K562 (cell line): ENCODE measurements around the gene DPP9. TPM values are rescaled to one million over a fixed set of nuclear protein-coding genes. Genes with fewer than 3 reads are reported as not detected.

ENCODE experiments used
- ATAC-seq: fragments of 200-7000 bp; cut with Tn5 transposase; 3 replicates; pipeline ENCODE4 v1.9.1; 2020; ENCODE audit warnings: moderate library complexity
- BruUV-seq: library from RNA; stranded (reverse); fragments of 400-500 nt; replicated peaks from 2 replicates; lab custom pipeline; 2021; lab: Mats Ljungman, UMichigan
- CTCF ChIA-PET: fragments of 300-600 bp; formaldehyde crosslinking; extraction: SDS; loops from one replicate; lab custom pipeline; 2021; ENCODE audit warnings: low intra/inter-chr PET ratio; lab: Yijun Ruan, JAX
- POLR2A ChIA-PET: fragments of 300-600, 350-650 bp; sonication (Branson Sonifier 250); formaldehyde crosslinking; extraction: SDS; loops from one replicate; lab custom pipeline; 2021; ENCODE audit warnings: antibody characterized with exemption, inconsistent platforms; lab: Yijun Ruan, JAX
- DNase-seq, 4 experiments: peaks; one replicate each; pipeline versions ENCODE4 v3.0.0 to v3.0.0-alpha.2; 2011 to 2018; ENCODE audit warnings: low spot score in 3 of 4, mixed read lengths in 3 of 4; ENCODE audit errors: extremely low read depth in 1 of 4
- FAIRE-seq: peaks from 2 replicates; lab custom pipeline; 2011; peaks lifted over from hg19 to GRCh38; lab: Jason Lieb, UNC
- H2AFZ ChIP-seq: 2 replicates; pipeline ENCODE4 v1.6.0; 2011; ENCODE audit warnings: low read depth, low read length, control low read depth, inconsistent platforms
- H3K27ac ChIP-seq: fragments of 200-600 bp; 3 replicates; pipeline ENCODE4 v1.8.0; 2011; ENCODE audit warnings: low read depth, mild to moderate bottlenecking, control low read depth, inconsistent platforms, low read length, moderate library complexity, mixed read lengths; ENCODE audit errors: extremely low read depth
- H3K27me3 ChIP-seq, 2 experiments: fragments of 300-600 bp in 1 of 2; 2 replicates in 1 of 2; 3 replicates in 1 of 2; pipeline versions ENCODE4 v1.6.0 to v1.8.0; 2011; ENCODE audit warnings: inconsistent platforms in 2 of 2, low read length in 2 of 2, mild to moderate bottlenecking in 1 of 2, mixed read lengths in 1 of 2, moderate library complexity in 1 of 2; ENCODE audit not compliant: control insufficient read depth in 2 of 2, insufficient read depth in 2 of 2
- H3K36me3 ChIP-seq: fragments of 300-600 bp; 3 replicates; pipeline ENCODE4 v1.8.0; 2011; ENCODE audit warnings: mild to moderate bottlenecking, low read length, inconsistent platforms; ENCODE audit not compliant: control insufficient read depth, insufficient read depth
- H3K4me1 ChIP-seq, 2 experiments: fragments of 200-600 bp in 1 of 2; replicated peaks in 1 of 2; 2 replicates in 1 of 2; 3 replicates in 1 of 2; pipeline versions ENCODE4 v1.5.1 to v1.8.0; 2011; ENCODE audit warnings: inconsistent platforms in 2 of 2, low read length in 2 of 2, mild to moderate bottlenecking in 1 of 2, mixed read lengths in 1 of 2, moderate library complexity in 1 of 2; ENCODE audit not compliant: control insufficient read depth in 2 of 2, insufficient read depth in 2 of 2
- H3K4me2 ChIP-seq: 2 replicates; pipeline ENCODE4 v1.6.1; 2011; ENCODE audit warnings: low read length, control low read depth, inconsistent platforms, mixed read lengths; ENCODE audit not compliant: insufficient read depth
- H3K4me3 ChIP-seq: fragments of 200-600 bp; sonication (generic), shearing (Covaris generic); 2 replicates; pipeline ENCODE4 v1.5.1; 2016; ENCODE audit warnings: control low read depth, inconsistent platforms
- H3K79me2 ChIP-seq: fragments of 200-600 bp; 3 replicates; pipeline ENCODE4 v1.8.0; 2011; ENCODE audit warnings: low read length, inconsistent platforms; ENCODE audit not compliant: control insufficient read depth, insufficient read depth
- H3K9ac ChIP-seq, 2 experiments: 2 replicates each; pipeline versions ENCODE4 v1.6.0 to v1.6.1; 2011; ENCODE audit warnings: low read depth in 2 of 2, low read length in 2 of 2, control low read depth in 1 of 2, inconsistent platforms in 1 of 2, mild to moderate bottlenecking in 1 of 2, mixed read lengths in 1 of 2; ENCODE audit not compliant: insufficient read depth in 1 of 2
- H3K9me1 ChIP-seq: one replicate; pipeline ENCODE4 v1.6.0; 2011; ENCODE audit warnings: inconsistent platforms, mild to moderate bottlenecking, low read length, moderate library complexity; ENCODE audit not compliant: control insufficient read depth, insufficient read depth
- H3K9me3 ChIP-seq: replicated peaks from 2 replicates; pipeline ENCODE4 v1.5.1; 2011; ENCODE audit warnings: low read depth, low read length, inconsistent platforms; ENCODE audit not compliant: control insufficient read depth, insufficient read depth
- H4K20me1 ChIP-seq: replicated peaks from 2 replicates; pipeline ENCODE4 v1.6.1; 2011; ENCODE audit warnings: low read length, inconsistent platforms, mixed read lengths; ENCODE audit not compliant: control insufficient read depth, insufficient read depth
- CUX1 ChIP-seq: fragments of 200-800 bp; sonication (Bioruptor generic); IDR thresholded peaks from 2 replicates; pipeline ENCODE4 v1.6.1; 2016; ENCODE audit warnings: missing genetic modification characterization, missing compliant biosample characterization
- ZNF407 ChIP-seq: fragments of 450-650 bp; IDR thresholded peaks from 2 replicates; pipeline ENCODE4 v1.6.1; 2016; ENCODE audit warnings: low read depth
- WGBS: fragments of 100-300 bp; shearing (Covaris generic); methylation state at CpG from one replicate; pipeline ENCODE4 v1.1.6; 2016; ENCODE audit warnings: low coverage, mixed read lengths; ENCODE audit not compliant: insufficient coverage; ENCODE audit errors: missing lambda C conversion rate; 5-methylcytosine and 5-hydroxymethylcytosine counted together
- in situ Hi-C: fragments of 300-500 bp; cut with MboI; formaldehyde crosslinking; loops from 4 replicates; pipeline ENCODE4 v1.15.0; 2018; ENCODE audit warnings: inconsistent platforms, mixed read lengths
- intact Hi-C: fragments of 100-400 bp; cut with micrococcal nuclease; formaldehyde crosslinking; loops from 2 replicates; pipeline ENCODE4 v1.14.2; 2022
- polyA plus RNA-seq, 8 experiments: library from polyadenylated mRNA; depleted of rRNA in 4 of 8; stranded (reverse) in 5 of 8; unstranded in 3 of 8; fragments of >200 nt; fragmentation: Nextera tagmentation in 2 of 8; fragmentation: Illumina TruSeq in 1 of 8; extraction: Ambion mirVana in 2 of 8; extraction: Trizol in 1 of 8; gene quantifications; 2 replicates each; pipeline versions ENCODE4 v1.2.1 to v1.2.3, GENCODE V29; 2011 to 2014; ENCODE audit warnings: inconsistent platforms in 1 of 8, missing spikeins in 1 of 8
- total RNA-seq, 7 experiments: library from RNA; depleted of rRNA in 6 of 7; stranded (reverse); fragments of >200 nt in 6 of 7; fragmentation: Illumina TruSeq in 2 of 7; extraction: Trizol in 2 of 7; gene quantifications; 2 replicates each; pipeline versions ENCODE4 v1.2.1 to v1.2.3, GENCODE V29; 2011 to 2021; ENCODE audit warnings: low replicate concordance in 1 of 7

Gene DPP9
- total and polyA plus RNA-seq, 9 of the 15 experiments (the other 6 are each of a cell fraction or from before 2014, with no cell fraction given): 0.90 to 66.7 (median 24.5) TPM

DNA sequence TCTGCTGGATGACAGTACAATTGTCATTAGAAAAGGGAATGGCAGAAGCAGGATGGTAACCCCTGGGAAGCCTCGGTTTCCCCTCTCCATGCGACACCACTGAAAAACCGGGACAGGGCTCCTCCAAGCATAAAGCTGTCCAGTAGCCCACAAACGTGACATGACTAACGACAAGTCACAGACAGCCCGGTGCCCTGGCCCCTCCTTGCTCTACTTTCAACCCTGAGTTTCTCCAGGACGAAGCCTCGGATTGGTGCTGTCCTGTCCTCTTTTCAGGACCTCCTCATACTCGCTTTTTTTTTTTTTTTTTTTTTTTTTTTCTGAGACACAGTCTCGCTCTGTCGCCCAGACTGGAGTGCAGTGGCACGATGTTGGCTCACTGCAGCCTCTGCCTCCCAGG lies 16.3 kb downstream of the DPP9 start (continued):
- no peak for TF ChIP-seq CUX1 (CRISPR knock-in tag)

- Histone ChIP-seq H3K4me2 (no peak overlapping the region), H3K79me2 (no peaks in the 10 kb centered on the region), H3K4me3 (no peak overlapping the region), H3K9ac (peak overlapping the region in 1 of 2 experiments; percentile 52; a peak in 1 of 4 replicates), H3K36me3 (peaks cover 73% of the 10 kb centered on the region; the same call in 2 of the 3 replicates), H4K20me1 (no peaks in the 10 kb centered on the region), H3K27ac (no peak overlapping the region), H3K9me3 (no peaks in the 10 kb centered on the region), H3K27me3 (no peaks in the 10 kb centered on the region), H2AFZ (no peak overlapping the region), H3K9me1 (no peaks in the 10 kb centered on the region), H3K4me1 (peaks cover 0 to 19% of the 10 kb centered on the region in 2 experiments; a peak in 1 of 5 replicates)
- CTCF ChIA-PET: no interaction called here
- intact Hi-C loops (no loop called here), in situ Hi-C loops (no loop called here)
- WGBS: 90% methylated on average over 19 of the region's 19 CpGs
- ATAC-seq (no peak), FAIRE-seq (no peak), DNase-seq (no peak)
- POLR2A ChIA-PET: no interaction called here
- BruUV-seq: no TSS peak
- TF ChIP-seq ZNF407: no peak
Measured at GRCh38 chr19:4705413-4706131, 18.1 kb downstream of the DPP9 start.
